ENCODE results near the gene CDC42BPA. TPM values are rescaled to one million over a fixed set of nuclear protein-coding genes. Genes with fewer than 3 reads are reported as not detected.

CDC42BPA gene
- total RNA-seq, 1 donor from 2014 or later: 95.7 TPM

DNA sequence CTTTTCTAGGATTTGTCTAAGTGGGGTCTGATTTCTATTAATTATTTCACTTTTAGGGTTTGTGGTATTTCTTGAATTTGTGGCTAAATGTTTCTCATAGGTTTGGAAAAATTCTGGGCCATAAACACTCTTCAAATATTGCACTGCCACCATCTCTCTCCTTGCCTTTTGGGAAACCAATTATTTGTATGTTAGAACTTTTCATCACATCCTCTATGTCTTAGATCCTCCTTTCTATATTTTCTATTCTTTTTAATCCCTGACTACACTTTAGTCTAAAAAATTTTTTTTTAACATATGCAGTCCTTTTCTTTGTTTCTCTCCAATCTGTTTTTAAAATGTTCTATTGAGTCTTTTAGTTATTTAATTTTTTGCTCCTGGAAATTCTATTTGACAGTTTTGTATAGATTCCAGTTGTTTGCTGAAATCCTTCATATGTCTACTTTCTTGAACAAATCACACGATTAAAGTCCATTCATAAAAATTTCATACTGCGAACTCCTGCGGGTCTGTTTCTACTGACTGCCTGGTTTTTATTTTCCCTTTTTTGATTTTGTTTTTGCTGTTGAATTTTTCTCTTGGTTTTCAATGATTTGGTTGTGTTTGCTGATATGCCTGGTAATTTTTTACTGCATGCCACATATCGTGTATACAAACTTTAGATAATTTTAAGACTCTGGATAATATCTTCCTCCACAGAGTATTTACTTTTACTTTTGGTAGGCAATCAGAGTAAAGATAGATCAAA lies 235.1 kb downstream of the CDC42BPA start:
- DNase-seq (ENCODE audit: extremely low spot score, unreplicated experiment): no peak
- Mint-ChIP-seq H3K4me1 (ENCODE audit: unreplicated experiment) (no peaks in the 10 kb centered on the region), H3K27ac (ENCODE audit: unreplicated experiment) (no peak overlapping the region), H3K36me3 (ENCODE audit: unreplicated experiment) (peaks cover 68% of the 10 kb centered on the region), H3K4me3 (ENCODE audit: unreplicated experiment) (no peak overlapping the region), H3K9me3 (ENCODE audit: unreplicated experiment) (peaks cover 23% of the 10 kb centered on the region), H3K27me3 (ENCODE audit: unreplicated experiment) (no peaks in the 10 kb centered on the region)
- no peak for TF ChIP-seq CTCF (IDR thresholded peaks at IDR 0.05)

DNA sequence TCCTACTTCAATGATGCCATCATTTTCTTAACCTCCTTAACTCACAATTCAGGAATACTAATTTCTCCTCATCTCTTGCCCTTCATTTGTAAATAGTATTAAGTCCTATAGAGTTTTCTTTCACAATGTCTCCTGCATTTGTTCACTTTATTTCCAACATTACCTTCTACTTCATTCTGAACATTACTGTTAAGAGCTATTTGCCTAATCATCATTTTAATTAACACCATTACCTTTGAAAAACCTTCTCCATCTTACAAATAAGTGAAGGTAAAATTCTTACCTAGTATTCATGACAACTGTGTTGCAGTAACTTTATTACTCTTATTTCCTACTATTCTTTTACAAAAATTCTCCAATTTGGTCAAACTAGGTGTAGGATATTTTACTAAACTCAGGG lies 240.5 kb downstream of the CDC42BPA start:
- Mint-ChIP-seq H3K4me3 (ENCODE audit: unreplicated experiment) (no peak overlapping the region), H3K36me3 (ENCODE audit: unreplicated experiment) (peaks cover 46% of the 10 kb centered on the region), H3K4me1 (ENCODE audit: unreplicated experiment) (no peaks in the 10 kb centered on the region), H3K27me3 (ENCODE audit: unreplicated experiment) (no peaks in the 10 kb centered on the region), H3K9me3 (ENCODE audit: unreplicated experiment) (peaks cover 2% of the 10 kb centered on the region), H3K27ac (ENCODE audit: unreplicated experiment) (no peak overlapping the region)
- DNase-seq (ENCODE audit: extremely low spot score, unreplicated experiment): no peak
- TF ChIP-seq CTCF (IDR thresholded peaks at IDR 0.05): no peak

- H3K27ac Mint-ChIP-seq (ENCODE audit: unreplicated experiment): no peak overlapping the region
- peaks cover 52% of the 10 kb centered on the region for H3K36me3 Mint-ChIP-seq (ENCODE audit: unreplicated experiment)
- TF ChIP-seq CTCF (IDR thresholded peaks at IDR 0.05): no peak
- H3K4me3 Mint-ChIP-seq (ENCODE audit: unreplicated experiment): no peak overlapping the region
- no peaks in the 10 kb centered on the region for H3K4me1 Mint-ChIP-seq (ENCODE audit: unreplicated experiment)
- DNase-seq (ENCODE audit: extremely low spot score, unreplicated experiment): no peak
- no peaks in the 10 kb centered on the region for H3K27me3 Mint-ChIP-seq (ENCODE audit: unreplicated experiment)
- H3K9me3 Mint-ChIP-seq (ENCODE audit: unreplicated experiment): no peaks in the 10 kb centered on the region
Observed at GRCh38 chr1:227073786-227074185, 244.5 kb downstream of the CDC42BPA start.

- no peak for DNase-seq (ENCODE audit: extremely low spot score, unreplicated experiment)
- H3K27ac Mint-ChIP-seq (ENCODE audit: unreplicated experiment): no peak overlapping the region
- peaks cover 47% of the 10 kb centered on the region for H3K36me3 Mint-ChIP-seq (ENCODE audit: unreplicated experiment)
- H3K4me3 Mint-ChIP-seq (ENCODE audit: unreplicated experiment): no peak overlapping the region
- TF ChIP-seq CTCF (IDR thresholded peaks at IDR 0.05): no peak
- H3K4me1 Mint-ChIP-seq (ENCODE audit: unreplicated experiment): no peaks in the 10 kb centered on the region
- H3K27me3 Mint-ChIP-seq (ENCODE audit: unreplicated experiment): no peaks in the 10 kb centered on the region
- no peaks in the 10 kb centered on the region for H3K9me3 Mint-ChIP-seq (ENCODE audit: unreplicated experiment)
Observed at GRCh38 chr1:227072991-227073390, 245.3 kb downstream of the CDC42BPA start.

DNA sequence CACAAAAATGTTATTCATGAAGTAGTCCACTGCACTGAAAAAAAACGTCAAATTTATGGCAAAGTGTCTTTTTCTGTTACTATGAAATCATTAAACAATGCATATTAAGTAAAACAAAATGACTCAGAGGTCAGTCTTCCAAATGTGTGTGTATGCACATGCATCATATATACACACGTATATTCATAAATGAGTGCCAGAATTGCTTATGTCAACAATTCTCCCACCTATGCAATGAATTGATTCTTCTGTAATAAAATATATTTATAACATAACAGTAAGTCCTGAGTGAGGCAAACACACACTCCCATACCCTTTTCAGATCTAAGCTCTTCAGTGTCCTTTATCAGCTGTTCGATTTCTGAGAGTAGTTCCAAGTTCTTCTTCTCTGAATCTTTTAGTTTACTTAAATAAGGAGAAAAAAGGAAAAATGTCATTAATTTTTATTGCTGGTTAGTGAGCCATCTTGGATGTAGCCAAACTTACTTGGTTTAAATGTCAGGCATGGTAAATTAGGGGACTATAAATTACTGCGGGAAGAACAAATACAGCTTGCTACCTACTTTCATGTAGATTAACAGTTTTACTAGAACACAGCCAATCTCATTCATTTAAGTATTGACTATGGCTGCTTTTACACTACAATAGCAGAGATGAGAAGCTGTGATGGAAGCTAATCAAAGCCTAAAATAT lies 246.3 kb downstream of the CDC42BPA start:
- Mint-ChIP-seq H3K27me3 (ENCODE audit: unreplicated experiment) (no peaks in the 10 kb centered on the region), H3K27ac (ENCODE audit: unreplicated experiment) (no peak overlapping the region), H3K4me3 (ENCODE audit: unreplicated experiment) (no peak overlapping the region), H3K4me1 (ENCODE audit: unreplicated experiment) (no peaks in the 10 kb centered on the region), H3K36me3 (ENCODE audit: unreplicated experiment) (peaks cover 48% of the 10 kb centered on the region), H3K9me3 (ENCODE audit: unreplicated experiment) (no peaks in the 10 kb centered on the region)
- no peak for TF ChIP-seq CTCF (IDR thresholded peaks at IDR 0.05)
- no peak for DNase-seq (ENCODE audit: extremely low spot score, unreplicated experiment)

Data from osteocyte (in vitro differentiated cells).